Measurements from ENCODE around the gene SUPT6H. TPM values are rescaled to one million over a fixed set of nuclear protein-coding genes. Genes with fewer than 3 reads are reported as not detected.
"Not testable (repeated sequence)": the region's sequence is repeated elsewhere in the genome, so short reads cannot be mapped to it uniquely, and the experiment has no call there.

The SUPT6H gene
- total RNA-seq, 4 donors from 2014 or later: 48.3 to 81.9 (median 64.8) TPM

- no peak for ATAC-seq
- no peak for DNase-seq
- no peak for TF ChIP-seq CTCF (IDR thresholded peaks at IDR 0.05 in 4 of 5, conservative IDR thresholded peaks at IDR 0.05 in 1 of 5)
- TF ChIP-seq POLR2A (IDR thresholded peaks at IDR 0.05): no peak
- Histone ChIP-seq H3K27me3 (peaks cover 0 to under 1% (median 0%) of the 10 kb centered on the region in 3 donors), H3K4me1 (peaks cover 44 to 51% of the 10 kb centered on the region in 2 donors), H3K27ac (peak overlapping the region in 2 of 4 donors; percentile 4 to 15), H3K36me3 (peaks cover 6 to 42% of the 10 kb centered on the region in 2 donors), H3K4me3 (no peak overlapping the region), H3K9me3 (no peaks in the 10 kb centered on the region)
- in situ Hi-C loops (cut with MboI; ENCODE audit: low sequenced_read_pairs in 4 of 4) (no loop called here), intact Hi-C loops (cut with DNase I; ENCODE audit: low total_unique reads) (no loop called here)
These were observed 60.6 kb downstream of the SUPT6H start for GRCh38 chr17:28722417-28723158.

GRCh38 chr17:28723159-28723835 is 61.3 kb downstream of the SUPT6H start:
- in situ Hi-C loops (cut with MboI; ENCODE audit: low sequenced_read_pairs in 4 of 4): no loop called here
- no peak overlapping the region for H3K4me3 ChIP-seq
- DNase-seq (no peak), ATAC-seq (no peak)
- TF ChIP-seq CTCF (IDR thresholded peaks at IDR 0.05 in 4 of 5, conservative IDR thresholded peaks at IDR 0.05 in 1 of 5): no peak
- TF ChIP-seq POLR2A (IDR thresholded peaks at IDR 0.05): no peak
- H3K4me1 ChIP-seq: peaks cover 47 to 53% of the 10 kb centered on the region in 2 donors
- intact Hi-C loops (cut with DNase I; ENCODE audit: low total_unique reads): no loop called here
- no peak overlapping the region for H3K27ac ChIP-seq
- H3K27me3 ChIP-seq: no peaks in the 10 kb centered on the region
- peaks cover 6 to 42% of the 10 kb centered on the region in 2 donors for H3K36me3 ChIP-seq
- no peaks in the 10 kb centered on the region for H3K9me3 ChIP-seq

- peaks cover 6 to 42% of the 10 kb centered on the region in 2 donors for H3K36me3 ChIP-seq
- in situ Hi-C loops (cut with MboI; ENCODE audit: low sequenced_read_pairs in 4 of 4); ATAC-seq; H3K27ac ChIP-seq; intact Hi-C loops (cut with DNase I; ENCODE audit: low total_unique reads); DNase-seq; H3K9me3 ChIP-seq; H3K27me3 ChIP-seq; H3K4me3 ChIP-seq: not testable (repeated sequence)
- peaks cover 47 to 49% of the 10 kb centered on the region in 2 donors for H3K4me1 ChIP-seq
These were observed 62.0 kb downstream of the SUPT6H start for GRCh38 chr17:28723836-28724499.

GRCh38 chr17:28724500-28725165 is 62.6 kb downstream of the SUPT6H start:
- ATAC-seq (no peak), DNase-seq (no peak)
- no peak for TF ChIP-seq CTCF (IDR thresholded peaks at IDR 0.05 in 4 of 5, conservative IDR thresholded peaks at IDR 0.05 in 1 of 5)
- TF ChIP-seq POLR2A (IDR thresholded peaks at IDR 0.05): no peak
- peaks cover 6 to 42% of the 10 kb centered on the region in 2 donors for H3K36me3 ChIP-seq
- no peak overlapping the region for H3K4me3 ChIP-seq
- in situ Hi-C loops (cut with MboI; ENCODE audit: low sequenced_read_pairs in 4 of 4): no loop called here
- no peaks in the 10 kb centered on the region for H3K9me3 ChIP-seq
- H3K4me1 ChIP-seq: peaks cover 45 to 47% of the 10 kb centered on the region in 2 donors
- intact Hi-C loops (cut with DNase I; ENCODE audit: low total_unique reads): loop anchor here (5.0 kb wide), 3 partner anchors 38 to 388 kb away; partner anchors contain the start of gene FLOT2
- no peak overlapping the region for H3K27ac ChIP-seq
- no peaks in the 10 kb centered on the region for H3K27me3 ChIP-seq

Measured in gastrocnemius medialis (tissue), 4 donors.